PFSK-1 (cell line): ENCODE data around the gene BRI3BP.

Experiments
- FOXP2 ChIP-seq: optimal IDR thresholded peaks from 2 replicates; pipeline ENCODE3; 2011; ENCODE audit warnings: borderline replicate concordance, control low read depth, inconsistent platforms; ENCODE audit not compliant: insufficient read depth; ENCODE audit errors: extremely low read length, extremely low read depth
- POLR2AphosphoS5 ChIP-seq: IDR thresholded peaks from 2 replicates; pipeline ENCODE4 v1.6.1; 2012; ENCODE audit warnings: low read depth, mild to moderate bottlenecking, control low read depth, low read length, moderate library complexity
- SIN3A ChIP-seq: IDR thresholded peaks from 2 replicates; pipeline ENCODE4 v1.6.1; 2012; ENCODE audit warnings: mild to moderate bottlenecking, low read length, moderate library complexity, borderline replicate concordance; ENCODE audit not compliant: insufficient read depth
- TAF1 ChIP-seq: IDR thresholded peaks from 2 replicates; pipeline ENCODE4 v1.6.1; 2012; ENCODE audit warnings: low read length, control low read depth, borderline replicate concordance; ENCODE audit not compliant: insufficient read depth
- TF ChIP-seq, protein P1 (sequence below), 2 experiments: IDR thresholded peaks; 2 replicates each; pipeline versions ENCODE4 v1.6.1 to v1.8.0; 2011 to 2012; ENCODE audit warnings: low read depth in 2 of 2, low read length in 2 of 2, control low read depth in 1 of 2, inconsistent platforms in 1 of 2, mild to moderate bottlenecking in 1 of 2, moderate library complexity in 1 of 2; ENCODE audit not compliant: insufficient read depth in 1 of 2

The BRI3BP gene

GRCh38 chr12:125065919-125066570 is 72.6 kb downstream of the BRI3BP start:
- TF ChIP-seq, protein P1, sequence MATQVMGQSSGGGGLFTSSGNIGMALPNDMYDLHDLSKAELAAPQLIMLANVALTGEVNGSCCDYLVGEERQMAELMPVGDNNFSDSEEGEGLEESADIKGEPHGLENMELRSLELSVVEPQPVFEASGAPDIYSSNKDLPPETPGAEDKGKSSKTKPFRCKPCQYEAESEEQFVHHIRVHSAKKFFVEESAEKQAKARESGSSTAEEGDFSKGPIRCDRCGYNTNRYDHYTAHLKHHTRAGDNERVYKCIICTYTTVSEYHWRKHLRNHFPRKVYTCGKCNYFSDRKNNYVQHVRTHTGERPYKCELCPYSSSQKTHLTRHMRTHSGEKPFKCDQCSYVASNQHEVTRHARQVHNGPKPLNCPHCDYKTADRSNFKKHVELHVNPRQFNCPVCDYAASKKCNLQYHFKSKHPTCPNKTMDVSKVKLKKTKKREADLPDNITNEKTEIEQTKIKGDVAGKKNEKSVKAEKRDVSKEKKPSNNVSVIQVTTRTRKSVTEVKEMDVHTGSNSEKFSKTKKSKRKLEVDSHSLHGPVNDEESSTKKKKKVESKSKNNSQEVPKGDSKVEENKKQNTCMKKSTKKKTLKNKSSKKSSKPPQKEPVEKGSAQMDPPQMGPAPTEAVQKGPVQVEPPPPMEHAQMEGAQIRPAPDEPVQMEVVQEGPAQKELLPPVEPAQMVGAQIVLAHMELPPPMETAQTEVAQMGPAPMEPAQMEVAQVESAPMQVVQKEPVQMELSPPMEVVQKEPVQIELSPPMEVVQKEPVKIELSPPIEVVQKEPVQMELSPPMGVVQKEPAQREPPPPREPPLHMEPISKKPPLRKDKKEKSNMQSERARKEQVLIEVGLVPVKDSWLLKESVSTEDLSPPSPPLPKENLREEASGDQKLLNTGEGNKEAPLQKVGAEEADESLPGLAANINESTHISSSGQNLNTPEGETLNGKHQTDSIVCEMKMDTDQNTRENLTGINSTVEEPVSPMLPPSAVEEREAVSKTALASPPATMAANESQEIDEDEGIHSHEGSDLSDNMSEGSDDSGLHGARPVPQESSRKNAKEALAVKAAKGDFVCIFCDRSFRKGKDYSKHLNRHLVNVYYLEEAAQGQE (IDR thresholded peaks at IDR 0.05; ENCODE audit: insufficient read depth in 1 of 2, low read depth in 2 of 2, low read length in 2 of 2), result no peak
- TF ChIP-seq SIN3A (no peak), FOXP2 (no peak), TAF1 (no peak), POLR2AphosphoS5 (no peak)

GRCh38 chr12:125068391-125068790 is 74.9 kb downstream of the BRI3BP start:
- TF ChIP-seq, protein P1 (IDR thresholded peaks at IDR 0.05; ENCODE audit: insufficient read depth in 1 of 2, low read depth in 2 of 2, low read length in 2 of 2), result no peak
- no peak for TF ChIP-seq TAF1
- TF ChIP-seq SIN3A, result no peak
- TF ChIP-seq FOXP2, result no peak
- no peak for TF ChIP-seq POLR2AphosphoS5

DNA sequence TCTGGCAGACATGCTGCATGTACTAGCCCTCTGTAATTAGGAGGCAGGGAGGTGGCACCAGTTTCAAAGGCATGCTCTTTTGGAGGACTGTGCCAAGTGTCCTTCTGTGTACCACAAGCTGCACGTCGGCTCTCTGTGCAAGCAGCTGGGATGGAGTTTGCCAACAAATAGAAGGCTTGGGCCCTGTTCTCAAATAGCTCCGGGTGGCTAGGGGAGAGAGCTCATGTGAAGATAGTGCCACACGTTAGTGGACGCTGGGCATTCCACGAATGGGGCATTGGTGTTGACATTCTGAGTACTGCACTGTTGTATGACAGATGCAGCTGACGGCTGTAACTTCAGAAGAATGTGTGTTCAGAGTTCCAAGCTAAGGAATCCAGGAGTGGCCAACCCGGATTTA is 76.2 kb downstream of the BRI3BP start:
- TF ChIP-seq, protein P1 (IDR thresholded peaks at IDR 0.05; ENCODE audit: insufficient read depth in 1 of 2, low read depth in 2 of 2, low read length in 2 of 2), result no peak
- TF ChIP-seq POLR2AphosphoS5 (no peak), FOXP2 (no peak), SIN3A (no peak)

DNA sequence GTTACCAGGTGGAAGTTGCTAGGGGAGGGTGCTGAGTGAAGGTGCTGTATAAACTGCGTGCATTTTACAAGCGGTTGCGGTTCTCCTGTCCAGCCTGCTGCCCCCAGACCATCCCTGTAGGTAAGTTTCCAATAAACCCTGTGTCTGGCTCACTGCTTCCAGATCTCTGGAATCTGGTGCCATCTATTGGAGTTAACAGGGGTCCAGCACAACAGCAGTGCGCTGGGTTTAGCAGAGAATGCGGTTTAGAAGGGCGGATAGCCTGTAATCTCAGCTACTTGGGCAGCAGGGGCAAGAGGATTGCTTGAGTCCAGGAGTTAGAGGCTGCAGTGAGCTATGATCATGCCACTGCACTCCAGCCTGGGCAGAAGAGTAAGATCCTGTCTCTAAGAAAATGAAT is 76.7 kb downstream of the BRI3BP start:
- TF ChIP-seq POLR2AphosphoS5, result no peak
- no peak for TF ChIP-seq SIN3A
- no peak for TF ChIP-seq FOXP2
- TF ChIP-seq TAF1, result no peak
- TF ChIP-seq, protein P1 (IDR thresholded peaks at IDR 0.05; ENCODE audit: insufficient read depth in 1 of 2, low read depth in 2 of 2, low read length in 2 of 2), result no peak
